ENCODE measurements around the gene TLE4. TPM values are rescaled to one million over a fixed set of nuclear protein-coding genes. Genes with fewer than 3 reads are reported as not detected.

TLE4 gene
- total and polyA plus RNA-seq, 8 donors, result 6.2 to 85.2 (median 22.0) TPM

GRCh38 chr9:79731171-79731890 is 159.6 kb downstream of the TLE4 start:
- intact Hi-C loops (cut with DNase I; ENCODE audit: low total_unique reads), result no loop called here
- no peaks in the 10 kb centered on the region for H3K27me3 ChIP-seq
- peaks cover 0 to 22% (median 17%) of the 10 kb centered on the region in 4 donors for H3K36me3 ChIP-seq
- TF ChIP-seq POLR2A (IDR thresholded peaks at IDR 0.05) (no peak), EP300 (IDR thresholded peaks at IDR 0.05) (no peak), POLR2AphosphoS5 (IDR thresholded peaks at IDR 0.05) (no peak), CTCF (IDR thresholded peaks at IDR 0.05) (no peak)
- H3K27ac ChIP-seq, result no peak overlapping the region
- no peak for DNase-seq
- H3K4me3 ChIP-seq, result no peak overlapping the region
- 80 to 87% (median 82%) methylated on average over 9 of the region's 9 CpGs for WGBS, 5 donors
- no peaks in the 10 kb centered on the region for H3K4me1 ChIP-seq
- no peaks in the 10 kb centered on the region for H3K9me3 ChIP-seq

GRCh38 chr9:79735023-79735779 is 163.4 kb downstream of the TLE4 start:
- peak in 1 of 2 donors; percentile 16 for DNase-seq
- no peaks in the 10 kb centered on the region for H3K9me3 ChIP-seq
- intact Hi-C loops (cut with DNase I; ENCODE audit: low total_unique reads), result loop anchor here (5.0 kb wide), 1 partner anchor 427 kb away; no protein-coding TSS in a partner anchor
- no peak for TF ChIP-seq EP300 (IDR thresholded peaks at IDR 0.05)
- TF ChIP-seq POLR2A (IDR thresholded peaks at IDR 0.05), result no peak
- no peak for TF ChIP-seq POLR2AphosphoS5 (IDR thresholded peaks at IDR 0.05)
- no peak for TF ChIP-seq CTCF (IDR thresholded peaks at IDR 0.05)
- H3K27ac ChIP-seq, result no peak overlapping the region
- no peaks in the 10 kb centered on the region for H3K4me1 ChIP-seq
- H3K4me3 ChIP-seq, result no peak overlapping the region
- H3K27me3 ChIP-seq, result no peaks in the 10 kb centered on the region
- no peaks in the 10 kb centered on the region for H3K36me3 ChIP-seq
- WGBS, 5 donors, result 54 to 68% (median 63%) methylated on average over 3 of the region's 3 CpGs

- no peaks in the 10 kb centered on the region for H3K4me1 ChIP-seq
- intact Hi-C loops (cut with DNase I; ENCODE audit: low total_unique reads), result loop anchor here (5.0 kb wide), 1 partner anchor 426 kb away; no protein-coding TSS in a partner anchor
- no peak for DNase-seq
- H3K27ac ChIP-seq, result no peak overlapping the region
- no peak overlapping the region for H3K4me3 ChIP-seq
- TF ChIP-seq POLR2AphosphoS5 (IDR thresholded peaks at IDR 0.05) (no peak), EP300 (IDR thresholded peaks at IDR 0.05) (no peak), CTCF (IDR thresholded peaks at IDR 0.05) (no peak), POLR2A (IDR thresholded peaks at IDR 0.05) (no peak)
- WGBS, 5 donors, result 88 to 94% (median 91%) methylated on average over 5 of the region's 5 CpGs
- H3K27me3 ChIP-seq, result no peaks in the 10 kb centered on the region
- H3K9me3 ChIP-seq, result no peaks in the 10 kb centered on the region
- no peaks in the 10 kb centered on the region for H3K36me3 ChIP-seq
These were observed 164.3 kb downstream of the TLE4 start for GRCh38 chr9:79736051-79736450.

GRCh38 chr9:79741381-79741780 is 169.6 kb downstream of the TLE4 start:
- peaks cover 0 to 10% (median 0%) of the 10 kb centered on the region in 4 donors for H3K4me1 ChIP-seq
- H3K4me3 ChIP-seq, result no peak overlapping the region
- intact Hi-C loops (cut with DNase I; ENCODE audit: low total_unique reads), result no loop called here
- H3K27ac ChIP-seq, result no peak overlapping the region
- H3K9me3 ChIP-seq, result no peaks in the 10 kb centered on the region
- no peak for TF ChIP-seq EP300 (IDR thresholded peaks at IDR 0.05)
- no peak for TF ChIP-seq POLR2A (IDR thresholded peaks at IDR 0.05)
- TF ChIP-seq POLR2AphosphoS5 (IDR thresholded peaks at IDR 0.05), result no peak
- no peak for TF ChIP-seq CTCF (IDR thresholded peaks at IDR 0.05)
- H3K36me3 ChIP-seq, result no peaks in the 10 kb centered on the region
- DNase-seq, result peak in 1 of 2 donors; percentile 33
- no peaks in the 10 kb centered on the region for H3K27me3 ChIP-seq
- 66 to 80% (median 75%) methylated on average over 3 of the region's 3 CpGs for WGBS, 5 donors

Data from stomach (tissue), 9 donors.